ENCODE measurements around the gene SAP25.
"Not testable (repeated sequence)": the region's sequence is repeated elsewhere in the genome, so short reads cannot be mapped to it uniquely, and the experiment has no call there.

SAP25 gene

GRCh38 chr7:100556541-100556940, 17.2 kb downstream of the SAP25 start:
- no peak for FAIRE-seq

DNA sequence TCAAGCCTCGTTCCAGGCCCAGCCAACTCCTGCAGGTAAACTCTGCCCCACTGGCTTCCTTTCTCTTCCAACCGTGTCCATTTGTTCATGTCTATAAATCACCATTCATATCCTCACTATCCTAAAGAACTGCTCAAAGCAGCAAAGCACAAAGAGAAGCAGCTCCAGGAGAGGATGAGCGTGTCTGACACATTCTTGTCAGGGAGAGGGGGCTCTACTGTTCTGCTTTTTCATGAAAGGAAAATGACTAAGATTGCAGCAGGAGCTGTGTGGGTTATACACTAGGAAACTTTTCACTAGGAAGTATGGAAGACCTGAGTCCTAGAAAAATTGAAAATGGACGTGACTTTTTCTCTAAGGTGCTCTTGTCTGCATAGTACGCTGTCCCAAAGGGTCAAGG, 18.0 kb downstream of the SAP25 start:
- FAIRE-seq, result no peak

GRCh38 chr7:100553032-100553431, 20.7 kb downstream of the SAP25 start:
- no peak for FAIRE-seq

DNA sequence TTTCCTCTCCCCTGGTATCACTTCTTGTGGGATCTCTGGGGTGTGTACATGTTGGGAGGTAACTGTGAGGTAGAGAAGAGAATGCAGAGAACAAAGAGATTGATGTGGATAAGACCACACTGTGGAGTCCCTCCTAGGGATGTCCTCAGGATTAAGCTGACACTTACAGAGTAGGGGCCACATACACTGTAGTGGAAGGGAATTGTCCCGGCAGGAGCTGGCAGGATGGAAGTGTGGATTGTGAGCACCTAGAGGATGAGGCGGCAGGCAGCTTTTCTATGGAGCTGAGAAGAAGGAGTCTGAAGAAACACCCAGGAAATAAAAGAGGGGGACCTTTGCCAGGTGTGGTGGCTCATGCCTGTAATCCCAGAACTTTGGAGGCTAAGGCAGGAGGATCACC, 21.2 kb downstream of the SAP25 start:
- no peak for FAIRE-seq

DNA sequence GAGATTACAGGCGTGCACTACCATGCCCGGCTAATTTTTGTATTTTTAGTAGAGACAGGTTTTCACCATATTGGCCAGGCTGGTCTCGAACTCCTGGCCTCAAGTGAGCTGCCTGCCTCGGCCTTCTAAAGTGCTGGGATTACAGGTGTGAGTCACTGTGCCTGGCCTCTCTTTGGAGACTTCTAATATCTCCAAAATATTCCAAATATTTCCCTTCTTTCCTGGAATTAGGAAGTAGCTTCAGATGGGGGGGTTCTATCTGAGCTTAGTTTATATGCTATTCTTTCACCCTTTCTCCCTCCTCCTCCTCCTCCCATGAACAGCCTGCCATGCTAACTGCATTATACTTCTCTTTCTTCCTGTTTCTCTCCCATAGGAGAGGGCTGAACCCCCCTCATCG, 25.3 kb downstream of the SAP25 start:
- not testable (repeated sequence) for FAIRE-seq

GRCh38 chr7:100547872-100548271, 25.8 kb downstream of the SAP25 start:
- no peak for FAIRE-seq

DNA sequence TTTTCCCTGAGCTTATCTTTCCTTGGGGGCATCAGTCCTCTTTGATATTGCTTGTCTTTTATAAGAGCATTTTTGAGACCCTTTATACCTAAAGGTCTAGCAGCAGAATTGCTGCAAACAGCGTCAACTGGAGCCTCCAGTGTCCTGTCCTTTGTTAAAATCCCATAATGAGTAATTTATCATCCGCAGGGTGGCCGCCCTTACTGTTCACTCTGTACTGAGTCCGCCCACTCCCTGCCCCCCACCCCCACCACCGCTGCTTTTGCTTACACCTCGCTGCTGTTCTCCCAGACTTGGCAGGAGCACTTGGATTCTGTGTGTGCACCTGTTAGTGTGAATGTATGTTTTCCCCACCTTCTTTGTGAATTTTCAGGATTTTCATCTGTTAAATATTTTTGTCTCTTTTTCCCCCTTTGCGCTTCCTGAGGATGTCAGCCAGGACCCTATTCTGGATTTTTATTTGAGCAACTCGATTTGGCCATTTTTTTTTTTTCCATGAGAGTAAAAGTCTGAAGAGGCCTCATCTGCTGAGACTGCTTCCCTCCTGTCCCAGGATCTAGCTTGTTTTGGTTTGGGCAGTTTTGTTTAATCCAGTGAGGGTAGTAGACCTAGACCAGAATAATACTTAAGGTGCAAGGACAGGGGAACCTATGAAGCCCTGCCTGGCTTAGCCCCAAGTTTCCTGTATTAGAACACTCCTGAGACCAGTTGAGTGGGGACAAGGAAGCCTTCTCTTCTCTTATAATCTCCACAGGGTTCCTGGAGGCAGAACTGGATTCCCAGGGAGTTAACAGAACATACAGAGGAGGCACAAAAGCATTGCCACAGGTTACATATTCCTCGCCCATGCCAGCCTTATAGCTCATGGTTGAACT, 26.5 kb downstream of the SAP25 start:
- no peak for FAIRE-seq

DNA sequence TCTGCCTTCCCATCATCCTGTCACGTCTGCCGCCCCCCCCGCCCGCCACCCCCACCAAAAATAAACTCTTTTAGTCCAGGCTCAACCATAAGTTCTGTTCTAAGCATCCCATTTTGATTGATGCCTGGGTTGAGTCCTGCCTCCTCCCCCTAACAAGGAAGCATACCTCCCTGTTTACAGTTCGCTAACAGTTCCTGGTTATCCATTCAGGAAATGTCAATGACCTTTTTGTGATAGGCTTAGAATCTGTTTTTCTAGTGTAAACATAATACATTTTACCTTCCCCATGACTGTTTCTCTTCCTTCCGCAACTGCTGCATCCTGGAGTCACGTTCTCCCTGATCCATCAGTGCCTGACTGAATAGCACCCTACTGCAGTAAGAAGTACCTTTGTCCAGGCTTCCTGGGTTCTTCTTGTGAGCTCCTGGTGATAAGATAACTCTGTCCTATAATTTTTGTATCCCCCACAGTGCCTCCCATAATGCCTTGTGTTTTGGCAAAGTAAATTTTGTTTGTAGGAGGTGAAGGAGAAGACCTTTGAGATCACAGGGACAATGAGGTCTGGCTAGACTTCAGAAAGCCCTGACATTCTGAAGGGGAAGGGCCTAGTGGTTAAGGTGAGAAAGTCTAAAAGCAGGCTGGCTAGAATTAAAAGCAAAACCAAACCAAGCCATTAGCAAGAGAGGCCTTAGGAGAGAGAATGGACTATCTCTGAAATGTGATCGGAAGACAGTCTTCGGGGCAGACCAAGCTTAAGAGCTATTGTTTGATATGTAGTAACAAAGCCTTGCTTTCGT, 27.4 kb downstream of the SAP25 start:
- no peak for FAIRE-seq

GRCh38 chr7:100545360-100546128, 28.2 kb downstream of the SAP25 start:
- FAIRE-seq, result no peak

DNA sequence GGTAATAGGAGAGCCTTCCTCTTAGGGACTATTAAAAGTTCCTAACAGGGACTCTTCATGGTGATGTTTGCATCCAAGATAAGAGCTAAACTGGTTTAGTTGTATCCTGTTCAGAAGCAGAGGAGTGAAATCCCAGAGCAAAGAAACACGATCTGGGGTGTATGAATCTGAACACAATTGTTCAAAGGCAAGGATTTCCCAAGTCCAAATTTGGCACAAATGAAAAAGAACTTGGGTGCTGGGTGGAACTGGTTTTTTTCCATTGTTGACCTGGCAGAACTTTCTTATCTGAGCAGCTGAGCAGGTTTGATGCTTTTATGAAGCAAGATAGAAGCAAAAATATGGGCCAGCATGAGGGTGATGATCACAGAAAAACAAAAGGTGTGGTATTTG, 28.7 kb downstream of the SAP25 start:
- no peak for FAIRE-seq

DNA sequence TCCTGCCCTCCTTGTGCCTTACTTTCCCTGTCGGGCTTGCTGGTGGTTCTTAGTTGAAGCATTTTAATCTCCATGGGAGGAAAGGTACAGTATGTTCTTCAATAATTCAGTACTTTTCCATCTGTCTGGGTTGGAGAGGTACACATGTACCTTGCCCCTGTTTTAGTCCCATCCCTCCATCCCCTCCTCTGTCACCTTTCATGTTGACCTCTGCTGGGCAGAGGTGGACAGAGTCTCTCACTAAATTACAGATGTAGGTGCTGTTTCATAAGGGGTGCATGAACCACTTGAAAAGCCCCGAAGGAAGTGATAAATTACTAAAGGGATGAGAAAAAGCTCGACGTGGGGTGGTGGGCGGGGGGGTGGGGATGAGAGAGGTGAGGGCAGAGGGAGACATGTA, 29.3 kb downstream of the SAP25 start:
- FAIRE-seq, result no peak

GRCh38 chr7:100543586-100543985, 30.1 kb downstream of the SAP25 start:
- FAIRE-seq, result no peak

DNA sequence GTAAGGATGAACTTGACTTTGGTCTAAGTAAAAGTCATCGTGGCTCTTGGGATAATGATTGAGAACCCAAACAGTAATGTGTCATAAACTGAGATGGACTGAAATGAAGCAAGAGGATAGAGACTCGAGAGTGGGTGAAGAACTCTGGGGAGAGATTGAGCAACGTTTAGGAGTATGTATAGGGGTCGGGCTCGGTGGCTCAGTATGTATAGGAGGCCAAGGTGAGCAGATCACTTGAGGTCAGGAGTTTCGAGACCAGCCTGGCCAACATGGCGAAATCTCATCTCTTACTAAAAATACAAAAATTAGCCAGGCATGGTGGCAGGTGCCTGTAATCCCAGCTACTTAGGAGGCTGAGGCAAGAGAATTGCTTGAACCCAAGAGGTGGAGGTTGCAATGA, 32.4 kb downstream of the SAP25 start:
- FAIRE-seq, result not testable (repeated sequence)

DNA sequence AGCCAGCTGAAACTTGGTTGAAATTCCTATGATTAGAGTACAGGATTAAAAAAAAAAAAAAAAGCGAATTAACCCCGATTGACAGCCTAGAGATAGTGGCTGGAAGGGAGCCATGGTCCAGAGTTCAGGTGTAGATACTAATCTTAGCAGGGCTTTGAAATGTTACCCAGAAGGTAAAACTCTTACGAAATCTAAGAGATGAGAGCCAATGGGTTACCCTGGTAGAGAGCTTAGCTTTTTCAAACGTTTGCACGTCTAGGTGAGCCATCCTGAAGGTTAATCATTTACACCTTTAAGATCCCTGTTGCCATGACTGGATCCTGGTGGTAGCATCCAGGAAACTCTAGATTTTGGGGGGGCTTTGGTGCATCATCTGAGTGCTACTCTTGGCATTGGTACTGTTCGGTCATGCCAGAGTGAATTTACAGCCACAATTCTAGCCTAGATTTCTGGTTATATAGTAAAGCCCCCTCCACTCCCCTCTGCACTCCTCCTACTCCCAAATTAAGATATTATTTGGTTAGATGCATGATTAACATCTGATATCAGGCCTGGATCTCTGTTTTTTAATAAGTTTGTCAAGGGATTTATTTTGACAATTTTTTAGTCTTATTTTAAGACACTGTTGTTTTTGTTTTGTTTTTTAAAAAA, 33.5 kb downstream of the SAP25 start:
- FAIRE-seq, result no peak

GRCh38 chr7:100539436-100540006, 34.2 kb downstream of the SAP25 start:
- no peak for FAIRE-seq

DNA sequence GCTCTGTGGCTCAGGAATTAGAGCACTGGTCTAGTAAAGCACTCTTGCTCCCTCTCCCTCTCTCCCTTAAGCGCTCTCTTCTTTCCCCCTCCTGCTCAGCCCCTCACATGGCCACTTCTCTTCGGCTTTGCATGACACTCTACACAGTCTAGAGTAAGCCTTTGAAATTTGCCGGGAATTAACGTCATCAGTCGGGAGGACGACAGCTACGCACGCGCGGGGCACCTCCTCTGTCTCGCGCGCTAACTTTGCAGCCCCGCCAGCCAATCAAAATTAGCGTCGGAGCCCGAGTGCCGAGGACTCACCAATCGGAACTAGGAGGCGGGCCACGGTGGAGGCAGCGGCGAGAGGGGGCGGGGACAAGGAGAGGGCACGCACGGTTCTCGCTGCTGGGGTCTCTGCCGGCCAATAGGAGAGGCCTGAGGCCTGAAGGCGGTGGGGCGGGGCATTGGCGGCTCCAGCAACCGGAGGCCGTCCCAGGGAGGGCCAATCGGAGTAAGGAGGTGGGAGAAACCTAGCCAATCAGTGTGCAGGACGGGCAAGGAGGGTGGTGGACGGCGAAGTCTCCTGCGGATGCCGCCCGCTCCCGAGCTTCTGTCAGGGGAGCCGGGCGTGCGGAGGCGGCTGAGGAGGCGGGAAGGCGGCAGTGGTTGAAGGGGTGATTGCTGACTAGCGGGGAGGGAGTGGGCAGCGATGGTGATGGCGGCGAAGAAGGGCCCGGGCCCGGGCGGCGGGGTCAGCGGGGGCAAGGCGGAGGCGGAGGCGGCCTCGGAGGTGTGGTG, 34.9 kb downstream of the SAP25 start, which contains the start of gene AGFG2:
AGFG2 (plus strand) TSS at position 550 of the 782 bp plus-strand sequence; CDS start at position 694, 144 bp downstream.
- peak; percentile 95 for FAIRE-seq

DNA sequence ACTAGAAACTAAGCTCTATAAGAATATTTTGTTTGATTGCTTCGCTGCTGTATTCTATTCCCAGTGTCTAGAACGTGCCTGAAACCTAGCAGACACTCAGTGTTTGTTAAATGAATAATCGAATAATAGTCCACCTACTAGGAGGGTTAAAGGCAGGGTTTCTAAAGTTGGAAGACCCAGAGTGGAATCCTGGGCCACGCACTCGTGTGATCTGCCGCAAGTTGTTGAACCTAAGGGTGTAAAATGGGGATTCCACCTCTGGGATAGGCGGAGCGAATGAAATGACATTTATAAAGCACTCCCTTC, 35.4 kb downstream of the SAP25 start:
- no peak for FAIRE-seq

GRCh38 chr7:100536695-100537094, 37.0 kb downstream of the SAP25 start:
- not testable (repeated sequence) for FAIRE-seq

GRCh38 chr7:100535982-100536381, 37.7 kb downstream of the SAP25 start:
- not testable (repeated sequence) for FAIRE-seq

- FAIRE-seq, result no peak
Measured at GRCh38 chr7:100532165-100533022, 41.3 kb downstream of the SAP25 start.
